Dermis microvascular lymphatic vessel endothelial cell (primary cell): Measurements from ENCODE around the gene HOXA3. TPM values are rescaled to one million over a fixed set of nuclear protein-coding genes. Genes with fewer than 3 reads are reported as not detected.

Experiments used
- DNase-seq, 2 donors: peaks; one replicate each; pipeline versions ENCODE4 v3.0.0 to v3.0.0-alpha.2; 2010; ENCODE audit warnings: low read depth in 2 of 2
- total RNA-seq: library from RNA; depleted of rRNA; stranded (reverse); fragments of >200 nt; gene quantifications from 2 replicates; pipeline ENCODE4 v1.2.1, GENCODE V29; 2014

HOXA3 gene
- total RNA-seq, 1 donor from 2014 or later = 3.0 TPM

DNA sequence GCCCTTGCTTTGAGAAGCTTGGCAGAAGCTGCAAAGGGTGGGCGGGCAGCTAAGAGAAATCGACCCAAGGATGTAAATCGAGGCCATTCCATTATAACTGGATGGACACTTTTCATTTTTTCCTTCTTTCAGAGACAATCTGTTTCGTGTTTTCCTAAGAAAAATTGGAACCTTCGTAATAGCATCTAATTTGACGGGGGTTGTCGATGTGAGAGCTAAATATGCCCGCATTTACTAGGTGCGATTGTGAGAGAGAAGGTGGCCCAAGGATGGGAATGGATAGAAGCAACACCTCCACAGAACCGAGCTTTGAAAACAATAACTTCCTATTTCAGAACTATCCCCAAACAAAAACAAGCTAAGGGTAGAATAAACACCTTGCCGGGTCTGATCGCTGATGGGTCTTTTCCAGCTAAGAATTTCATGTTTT is 21.0 kb downstream of the HOXA3 start:
- DNase-seq = no peak

DNA sequence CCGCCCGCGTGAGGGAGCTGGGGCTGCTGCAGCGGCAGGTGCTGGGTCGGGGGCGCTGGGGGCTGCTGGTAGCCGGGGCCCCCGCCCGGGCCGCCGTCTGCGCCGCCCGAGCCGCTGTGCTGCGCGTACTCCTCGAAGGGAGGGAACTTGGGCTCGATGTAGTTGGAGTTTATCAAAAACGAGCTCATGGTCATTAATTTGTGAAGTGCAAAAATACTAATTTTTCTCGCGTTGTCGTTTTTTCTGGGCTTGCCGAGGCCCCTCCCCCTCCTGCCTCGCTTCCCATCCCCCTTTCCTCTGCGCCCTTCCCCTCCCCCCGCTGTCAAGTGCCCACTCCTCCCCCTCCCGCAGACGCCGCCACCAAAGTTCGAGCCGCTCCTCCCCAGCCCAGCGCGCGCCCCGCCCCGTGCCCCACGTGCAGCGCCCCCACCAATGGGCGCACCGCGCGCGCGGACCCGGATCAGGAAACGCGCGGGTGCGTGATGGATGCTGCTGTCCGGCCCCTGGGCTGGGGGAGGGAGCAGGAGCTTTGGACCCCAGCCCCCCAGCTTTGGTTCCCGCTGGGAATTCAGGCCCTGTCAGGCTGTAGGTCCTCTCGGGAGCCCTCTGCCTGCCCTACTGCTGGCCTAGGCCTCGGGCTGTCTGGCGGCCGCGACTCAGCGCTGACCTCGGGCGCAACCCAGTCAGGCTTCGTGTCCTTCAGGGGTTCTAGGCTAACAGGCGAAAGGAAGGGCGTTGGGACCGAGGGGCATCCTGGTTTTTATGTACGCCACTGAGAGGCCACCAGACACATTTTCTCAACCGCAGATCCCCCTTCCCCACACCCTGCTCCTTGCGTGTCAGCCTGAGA is 21.6 kb downstream of the HOXA3 start, which contains the start of gene HOXA4:
Gene HOXA4 (minus strand): TSS at position 218 of the 850 bp plus-strand sequence. CDS start 24 bp downstream, at position 194.
- DNase-seq = peak; percentile 71 to 94

DNA sequence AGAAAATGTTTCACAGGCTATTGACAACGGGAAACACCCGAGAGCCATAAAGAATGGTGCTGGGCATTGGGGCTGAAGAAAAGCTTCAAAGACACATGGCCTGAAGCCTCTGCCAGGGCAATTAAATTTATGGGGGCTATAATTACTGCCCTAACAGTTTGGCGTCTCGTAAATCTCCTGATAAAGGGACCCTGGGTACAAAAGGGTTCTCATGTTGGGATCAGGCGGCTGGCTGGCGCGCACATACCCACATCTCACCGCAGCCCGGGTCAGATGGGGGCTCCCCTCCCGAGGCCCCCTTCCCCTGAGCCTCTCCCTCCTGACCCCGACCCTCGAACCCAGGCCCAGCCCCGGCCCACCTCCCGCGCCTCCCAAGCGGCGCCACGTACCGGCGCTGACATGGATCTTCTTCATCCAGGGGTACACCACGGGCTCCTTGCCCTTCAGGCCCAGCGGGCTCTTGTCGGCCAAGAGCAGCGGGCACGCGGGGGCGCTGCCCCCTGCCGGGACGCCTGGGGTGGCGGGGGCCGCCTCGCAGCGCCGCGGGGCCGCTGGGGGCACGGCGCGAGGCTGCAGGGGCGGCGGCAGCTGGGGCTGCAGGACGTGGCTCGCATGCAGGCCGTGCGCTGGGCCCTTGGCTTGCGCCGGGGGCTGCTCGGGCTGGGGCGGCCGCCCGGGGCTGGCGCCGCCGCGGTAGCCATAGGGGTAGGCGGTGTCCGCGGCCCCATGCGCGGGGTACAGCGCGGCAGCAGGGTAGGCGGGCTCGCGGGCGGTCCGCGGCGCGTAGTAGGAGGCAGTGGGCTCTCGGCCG is 22.4 kb downstream of the HOXA3 start:
- peak in 1 of 2 donors; percentile 71 for DNase-seq

DNA sequence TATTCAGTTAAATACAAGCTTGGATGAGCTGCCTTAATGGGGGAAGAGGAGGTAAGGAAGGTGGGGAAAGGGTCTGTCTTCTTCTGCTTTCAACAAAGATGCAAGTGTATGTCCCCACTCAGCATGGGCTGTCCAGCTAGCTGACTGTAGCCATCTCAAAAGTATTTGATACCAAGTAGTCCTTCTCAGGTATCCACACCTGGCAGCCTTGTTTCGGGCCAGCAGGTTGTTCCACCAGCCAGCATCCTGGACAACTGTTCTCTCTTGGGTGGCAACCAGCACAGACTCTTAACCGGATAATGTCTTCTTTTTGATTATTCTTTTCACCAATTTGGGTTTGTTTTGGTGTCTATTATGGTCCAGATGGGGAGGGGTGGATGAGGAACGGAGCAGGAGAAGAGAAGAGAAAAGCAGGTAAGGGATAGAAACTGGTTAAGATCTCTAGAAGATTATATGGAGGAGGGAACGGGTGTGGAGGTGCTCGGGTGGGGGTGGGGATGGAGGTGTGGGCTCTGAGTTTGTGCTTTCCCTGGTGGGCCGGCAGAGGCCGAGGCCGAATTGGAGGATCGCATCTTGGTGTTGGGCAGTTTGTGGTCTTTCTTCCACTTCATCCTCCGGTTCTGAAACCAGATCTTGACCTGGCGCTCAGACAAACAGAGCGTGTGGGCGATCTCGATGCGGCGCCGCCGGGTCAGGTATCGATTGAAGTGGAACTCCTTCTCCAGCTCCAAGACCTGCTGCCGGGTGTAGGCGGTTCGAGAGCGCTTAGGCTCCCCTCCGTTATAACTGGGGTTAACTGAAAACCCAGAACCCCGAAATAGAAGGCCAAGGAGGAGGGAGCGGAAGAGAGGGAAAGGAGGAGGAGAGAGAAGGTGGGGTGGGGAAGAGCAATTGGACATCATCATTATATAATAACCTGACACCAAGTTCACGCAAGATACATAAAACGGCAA is 23.3 kb downstream of the HOXA3 start:
- DNase-seq = no peak

DNA sequence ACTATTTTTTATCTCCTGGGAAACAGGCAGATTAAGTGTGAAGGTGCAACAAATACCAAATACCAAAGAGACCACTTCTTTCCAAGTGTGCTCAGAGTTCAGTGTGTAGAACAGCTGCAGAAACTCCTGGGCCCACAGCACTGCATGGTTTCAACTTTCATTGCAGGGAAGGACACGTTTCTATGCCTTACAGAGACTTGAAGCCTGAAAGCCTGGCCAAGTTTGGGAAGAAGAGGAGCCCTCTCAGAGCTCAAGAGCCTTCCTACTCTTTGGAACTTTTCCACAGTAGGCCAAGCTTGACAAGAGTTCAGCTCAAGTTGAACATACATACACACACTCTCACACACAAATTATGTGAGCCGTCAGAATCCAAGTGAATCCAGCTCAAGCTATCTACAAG is 24.3 kb downstream of the HOXA3 start:
- no peak for DNase-seq

DNA sequence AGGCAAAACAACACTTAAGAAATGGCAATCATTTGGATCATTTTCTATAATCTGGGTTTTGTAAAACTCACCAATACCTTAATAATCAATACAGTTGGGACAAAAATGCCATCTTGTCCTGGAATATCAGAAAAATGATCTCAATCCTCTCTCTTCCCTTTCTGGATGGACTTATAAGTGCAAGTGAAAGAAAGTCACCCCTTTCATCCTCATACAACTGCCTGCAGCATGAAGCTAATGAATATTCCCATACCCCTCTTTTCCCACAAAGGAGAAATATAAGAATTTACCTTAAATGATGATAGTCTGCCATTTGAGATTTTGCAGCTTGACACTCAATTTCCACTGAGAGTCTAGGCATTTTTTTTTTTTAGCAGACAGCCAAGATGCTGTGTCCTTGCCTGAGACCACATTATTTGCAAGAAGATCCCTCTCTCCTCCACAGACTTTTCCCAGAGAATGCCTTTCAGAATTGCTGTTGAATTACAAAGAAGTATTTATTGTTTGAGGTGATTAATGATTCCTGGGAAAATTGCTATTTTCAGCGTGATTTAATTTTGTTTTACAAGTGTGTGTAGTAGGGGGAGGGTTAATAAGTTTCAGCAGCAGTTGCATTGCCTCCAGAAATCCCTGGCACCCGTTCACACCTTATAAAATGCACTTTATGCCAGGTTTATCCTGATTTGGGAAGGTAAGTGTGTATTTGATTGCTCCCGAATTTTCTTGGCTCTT is 25.6 kb downstream of the HOXA3 start:
- no peak for DNase-seq

DNA sequence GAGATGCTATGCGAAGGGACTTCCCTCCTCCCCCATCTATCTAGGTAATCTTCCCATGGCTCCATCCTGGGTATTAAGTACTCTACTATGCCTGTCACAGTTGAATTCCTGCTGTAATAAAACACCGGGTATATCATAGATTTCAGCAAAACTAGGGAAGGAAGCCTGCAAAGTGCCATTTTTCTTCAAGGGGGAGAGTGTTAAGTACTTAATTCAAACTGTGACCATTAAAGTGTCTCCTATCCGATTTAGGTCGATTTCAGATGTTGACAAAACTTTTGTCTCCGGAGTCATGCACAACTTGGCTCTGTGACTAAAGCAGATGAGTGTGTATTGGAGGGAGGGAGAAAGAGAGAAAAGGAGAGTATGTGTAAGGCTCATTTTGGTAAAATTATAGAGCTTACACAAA is 26.4 kb downstream of the HOXA3 start:
- DNase-seq = no peak

DNA sequence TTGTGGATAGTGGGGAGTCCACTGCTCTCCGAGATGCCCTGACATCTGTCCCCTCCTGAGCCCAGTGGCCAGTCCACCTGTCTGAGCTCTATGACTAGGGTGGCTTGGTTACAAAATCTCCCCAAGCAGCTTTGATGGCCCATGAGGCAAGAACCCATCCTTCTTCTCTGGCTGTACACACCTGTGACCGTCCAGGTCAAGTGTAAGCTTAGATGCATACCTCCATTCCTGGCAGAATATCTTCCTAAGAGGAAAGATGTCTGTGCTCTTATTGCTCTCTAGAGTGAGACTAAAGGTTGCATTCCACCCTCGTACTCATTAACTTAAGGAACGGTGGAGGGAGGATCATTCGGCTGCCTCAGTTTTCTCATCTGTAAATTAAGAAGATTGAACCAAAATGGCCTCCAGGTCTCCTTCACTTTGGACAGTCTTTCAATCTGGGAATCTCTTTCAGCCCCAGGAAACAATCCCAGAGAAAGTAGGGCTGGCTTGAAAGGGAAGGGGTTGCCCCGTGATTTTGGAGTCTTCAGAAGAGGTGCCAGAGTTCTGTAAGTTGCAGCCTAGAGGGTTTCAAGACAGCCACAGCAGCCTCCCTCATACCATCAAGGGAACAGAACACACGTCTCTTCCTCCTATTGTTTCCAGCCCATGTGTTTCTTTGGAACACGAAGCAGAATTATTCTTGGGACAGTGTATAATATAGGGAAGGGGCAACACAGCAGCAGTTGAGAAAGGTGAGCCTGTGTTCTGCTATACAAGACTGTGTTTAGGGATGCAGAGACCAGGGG is 27.3 kb downstream of the HOXA3 start:
- DNase-seq = no peak

DNA sequence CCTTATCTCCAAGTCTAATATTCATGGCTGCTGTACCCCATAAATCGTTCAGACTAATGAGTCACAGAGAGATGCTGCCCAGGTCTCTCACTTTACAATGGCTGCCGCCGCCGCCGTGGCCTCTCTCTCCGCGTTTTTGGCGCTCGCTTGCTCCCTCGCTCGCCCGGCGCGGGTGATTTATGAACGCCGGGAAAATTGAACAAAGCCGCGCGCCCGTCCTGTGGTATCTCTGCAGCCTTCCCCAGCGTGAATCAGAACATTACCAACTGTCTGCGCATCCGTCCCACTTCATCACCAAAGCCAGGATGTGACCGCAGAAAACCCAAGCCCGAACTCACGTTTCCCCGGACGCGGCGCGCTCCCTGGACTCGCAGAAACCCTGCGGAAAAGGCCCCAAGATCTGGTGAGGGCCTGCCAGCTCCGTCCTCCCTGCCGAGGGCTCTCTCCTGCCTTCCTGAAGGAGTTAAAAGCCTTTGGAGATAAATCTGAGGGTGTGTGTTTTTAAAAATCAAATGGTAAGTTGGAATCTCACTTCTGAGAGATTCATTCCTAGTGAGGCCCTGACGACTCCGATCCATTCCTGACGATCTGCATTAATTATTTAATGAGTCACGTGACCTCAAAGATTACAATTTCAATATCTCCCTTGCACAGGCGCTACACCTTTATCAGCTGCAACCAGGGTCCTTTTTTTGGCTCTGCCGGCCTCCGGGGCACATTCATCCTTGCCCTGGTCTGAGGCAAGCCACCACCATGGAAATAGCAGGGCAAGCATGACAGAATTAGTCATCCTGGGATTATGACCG is 28.1 kb downstream of the HOXA3 start:
- no peak for DNase-seq

DNA sequence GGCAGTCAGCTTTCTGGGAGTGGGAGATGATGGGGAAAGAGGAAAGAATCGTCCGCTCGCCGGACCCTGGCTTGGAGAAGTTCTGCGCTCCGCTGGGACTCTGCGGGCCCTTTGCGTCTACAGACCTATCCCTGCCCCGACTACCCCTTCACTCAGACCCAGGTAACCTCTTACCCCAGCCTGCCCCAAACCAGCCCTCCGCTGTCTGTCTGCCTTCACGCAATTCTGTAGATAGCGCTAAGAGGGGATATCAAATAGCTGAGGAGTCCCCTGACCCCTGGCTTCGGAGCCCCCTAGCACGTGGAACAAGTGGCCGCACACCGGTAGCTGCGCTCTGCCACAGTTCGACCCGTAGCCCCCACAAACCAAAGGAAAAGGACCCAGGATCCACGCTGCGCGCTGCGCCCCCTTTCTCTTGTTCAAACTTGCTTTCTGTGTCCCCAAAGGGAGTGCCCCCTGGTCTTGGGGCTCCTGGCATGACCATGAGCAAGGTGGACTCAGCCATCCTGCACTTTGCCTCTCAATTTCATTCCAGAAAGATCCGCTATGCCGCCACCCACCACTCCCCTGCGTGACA is 28.8 kb downstream of the HOXA3 start:
- DNase-seq = no peak

DNA sequence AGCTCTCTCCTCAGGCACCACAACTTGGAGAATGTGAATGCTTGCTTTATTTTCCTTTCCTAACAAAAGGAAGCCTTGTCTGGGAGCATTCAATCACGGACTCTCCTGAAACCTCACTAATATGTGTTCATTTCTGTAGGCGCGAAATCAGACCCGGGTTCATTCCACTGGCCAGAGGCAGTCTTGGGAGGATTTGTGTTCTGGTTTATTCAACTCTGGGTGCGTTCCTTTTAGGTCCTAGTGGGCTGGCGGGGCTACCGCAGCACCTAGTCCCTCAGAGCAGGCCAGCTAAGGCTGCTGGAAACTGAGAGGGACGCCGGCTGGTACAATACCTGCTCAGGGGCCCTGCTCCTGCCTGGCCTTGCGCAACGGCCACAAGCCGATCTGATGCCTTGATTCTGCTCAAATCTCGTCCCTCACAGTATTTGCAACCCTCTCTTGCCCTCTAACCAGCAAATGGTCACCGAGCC is 29.3 kb downstream of the HOXA3 start:
- DNase-seq = no peak

DNA sequence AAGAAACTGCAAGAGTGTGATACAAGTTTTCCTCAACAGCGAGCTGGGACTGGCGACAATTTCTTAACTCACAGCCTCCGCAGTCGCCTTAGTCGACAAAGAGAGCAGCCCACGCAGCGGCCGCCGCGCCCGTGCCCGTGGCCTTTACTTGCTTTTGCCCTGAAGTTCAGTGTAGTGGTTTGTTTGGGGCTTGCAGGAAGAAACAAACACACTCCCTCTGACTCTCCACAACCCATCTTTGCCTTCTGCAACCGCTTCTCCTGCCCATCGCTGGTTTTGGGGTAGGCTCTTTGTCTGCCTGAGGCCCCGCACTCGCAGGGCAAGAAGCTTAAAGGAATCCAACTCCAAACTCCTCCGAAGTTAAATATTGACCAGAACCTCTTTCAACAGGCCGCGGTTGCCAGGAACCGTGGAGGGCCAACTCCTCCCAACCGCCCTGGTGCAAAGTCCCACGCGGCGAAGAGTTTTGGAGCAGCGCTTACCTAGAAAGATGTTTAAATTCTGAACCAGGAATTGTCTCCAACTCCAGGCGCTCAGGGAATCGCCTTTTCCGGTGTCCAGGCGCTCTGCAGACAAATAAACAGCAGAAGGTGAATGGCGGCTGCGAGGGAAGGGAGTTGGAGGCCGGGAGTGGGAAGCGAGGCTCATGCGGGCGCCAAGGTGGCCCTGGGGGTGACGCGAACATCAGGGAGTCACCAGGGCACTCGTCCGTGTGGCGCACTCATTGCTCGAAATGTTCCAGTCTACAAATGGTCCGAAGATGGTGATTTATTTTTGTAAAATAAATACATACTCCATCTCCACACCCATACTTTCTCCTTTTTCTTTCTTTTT is 30.1 kb downstream of the HOXA3 start:
- no peak for DNase-seq

DNA sequence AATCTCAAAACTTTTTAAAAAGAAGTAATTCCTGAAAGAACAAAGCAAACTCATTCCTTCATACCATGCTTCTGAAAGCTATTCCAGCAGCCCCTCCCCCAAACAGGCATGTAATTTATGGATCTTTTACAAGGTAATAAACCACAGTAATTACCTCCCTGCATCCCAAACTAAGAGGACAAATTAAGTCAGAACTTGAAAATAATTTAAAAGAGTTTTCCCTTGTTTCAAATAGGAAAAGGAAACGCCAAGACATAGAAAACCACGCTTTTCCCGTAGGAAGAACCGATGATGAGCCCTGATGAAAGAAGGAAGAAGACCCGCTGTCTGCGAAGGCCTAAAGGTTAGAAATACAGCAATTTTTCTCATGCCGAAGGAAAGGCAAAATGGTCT is 30.7 kb downstream of the HOXA3 start:
- no peak for DNase-seq

DNA sequence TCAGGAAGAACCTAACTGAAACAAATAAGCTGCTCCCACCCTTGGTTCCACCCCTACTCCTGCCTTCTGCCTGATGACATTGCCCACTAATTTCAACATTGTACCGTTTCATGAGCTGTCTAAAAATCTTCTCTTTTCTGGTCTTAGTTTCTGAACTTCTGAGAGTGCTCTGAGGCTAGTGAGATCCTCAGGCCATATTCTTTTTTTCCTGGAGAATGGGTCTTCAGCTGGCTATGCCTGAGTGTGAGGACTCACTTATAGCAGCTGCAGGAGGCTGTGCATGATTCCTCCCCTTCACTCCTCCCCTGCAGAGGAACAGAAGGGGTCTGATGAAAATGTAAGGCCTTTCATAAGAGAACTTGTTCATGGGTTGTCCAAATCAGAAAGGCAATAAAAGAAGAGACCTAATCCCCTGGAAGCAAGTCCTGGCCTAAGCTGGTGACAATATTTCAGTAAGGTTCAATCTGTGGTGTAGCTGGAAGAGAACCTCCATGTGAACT is 32.9 kb downstream of the HOXA3 start:
- DNase-seq = no peak

DNA sequence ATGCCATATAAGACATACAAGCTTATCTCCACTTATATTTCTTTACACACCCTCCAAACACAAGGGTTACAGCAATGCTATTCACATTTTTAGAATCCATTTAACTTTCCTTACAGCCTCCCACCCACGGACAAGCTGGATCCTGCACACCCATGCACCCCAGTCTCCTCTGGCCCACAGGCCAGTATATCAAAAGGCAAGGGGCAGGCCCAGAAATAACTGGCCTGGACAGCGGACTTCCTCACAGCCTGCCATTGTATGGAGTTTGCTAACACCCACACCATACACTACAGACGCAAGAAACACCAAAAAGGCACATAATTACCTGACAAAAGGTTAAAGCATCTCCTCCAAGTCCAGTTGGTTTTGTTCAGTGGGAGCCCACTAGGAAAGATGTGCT is 33.8 kb downstream of the HOXA3 start:
- DNase-seq = no peak

DNA sequence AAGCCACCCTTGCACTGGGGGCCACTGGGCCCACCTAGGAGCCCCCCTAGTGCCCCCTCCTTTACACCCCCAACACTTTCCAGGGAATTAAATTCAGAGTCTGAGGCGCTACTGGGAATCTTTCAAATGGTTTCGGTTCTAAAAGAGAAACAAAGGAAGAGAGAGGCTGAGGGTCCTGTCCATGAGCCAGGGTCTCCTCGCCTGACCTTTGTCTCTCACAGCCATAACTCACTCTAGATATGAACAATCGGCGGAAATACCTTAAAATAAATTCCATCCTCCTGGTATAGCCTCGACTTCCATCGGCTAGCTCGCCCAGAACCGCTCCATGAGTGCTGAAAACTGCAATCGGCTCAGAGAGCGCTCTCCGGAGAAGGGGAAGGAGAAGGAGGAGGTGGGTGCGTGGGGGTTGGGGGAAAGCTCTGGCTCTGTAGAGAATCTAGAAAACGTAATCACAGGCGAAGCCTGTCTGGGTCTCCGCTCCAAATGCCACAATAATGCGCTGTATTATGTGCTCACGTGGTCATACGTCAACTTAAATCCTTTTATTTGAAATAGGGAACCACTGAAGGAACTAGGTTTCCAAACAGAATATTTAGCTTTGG is 34.4 kb downstream of the HOXA3 start:
- DNase-seq = peak; percentile 71 to 80
